Activated naive CD4-positive, alpha-beta T cell treated with Interleukin-2 at 50 U/mL for 16 hours (primary cell): ENCODE data around the gene DDIT3.
"Not testable (repeated sequence)": the region's sequence is repeated elsewhere in the genome, so short reads cannot be mapped to it uniquely, and the experiment has no call there.

Source experiments
- DNase-seq: peaks from one replicate; pipeline ENCODE4 v3.0.0-alpha.2; 2020

The DDIT3 gene

DNA sequence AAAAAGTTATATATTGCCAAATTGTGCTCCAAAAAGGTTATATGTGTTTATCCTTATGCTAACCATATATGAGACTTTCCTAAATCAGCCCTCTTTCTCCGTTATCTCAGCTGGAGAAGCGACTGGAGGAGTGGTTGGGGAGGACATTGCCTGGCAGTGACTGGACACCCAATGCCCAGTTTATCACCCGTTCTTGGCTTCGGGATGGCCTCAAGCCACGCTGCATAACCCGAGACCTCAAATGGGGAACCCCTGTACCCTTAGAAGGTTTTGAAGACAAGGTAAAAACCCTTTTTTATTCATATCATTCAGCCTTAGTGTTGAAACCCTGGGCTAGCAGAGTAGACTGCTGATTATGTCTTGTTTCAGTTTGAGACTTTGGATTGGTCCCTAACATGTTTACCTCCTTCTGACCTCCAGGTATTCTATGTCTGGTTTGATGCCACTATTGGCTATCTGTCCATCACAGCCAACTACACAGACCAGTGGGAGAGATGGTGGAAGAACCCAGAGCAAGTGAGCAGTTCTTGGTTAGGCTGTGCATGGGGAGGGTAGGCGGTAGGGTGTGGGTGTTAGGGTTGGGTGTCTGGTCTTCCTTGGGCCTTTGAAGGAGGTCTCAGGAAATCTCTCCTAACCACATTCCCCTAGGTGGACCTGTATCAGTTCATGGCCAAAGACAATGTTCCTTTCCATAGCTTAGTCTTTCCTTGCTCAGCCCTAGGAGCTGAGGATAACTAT is 8.6 kb downstream of the DDIT3 start:
- DNase-seq: no peak

DNA sequence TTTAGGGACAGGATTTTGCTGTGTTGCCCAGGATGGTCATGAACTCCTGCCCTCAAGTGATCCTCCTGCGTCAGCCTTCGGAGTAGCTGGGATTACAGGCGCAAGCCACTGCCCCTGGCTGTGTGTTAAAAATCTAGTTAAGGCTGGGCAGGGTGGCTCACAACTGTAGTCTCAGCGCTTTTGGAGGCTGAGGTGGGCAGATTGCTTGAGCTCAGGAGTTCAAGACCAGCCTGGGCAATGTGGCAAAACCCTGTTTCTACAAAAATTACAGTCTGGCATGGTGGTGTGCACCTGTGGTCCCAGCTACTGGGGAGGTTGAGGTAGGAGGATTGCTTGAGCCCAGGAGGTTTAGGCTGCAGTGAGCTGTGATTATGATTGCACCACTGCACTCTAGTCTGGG is 9.2 kb downstream of the DDIT3 start:
- no peak for DNase-seq

DNA sequence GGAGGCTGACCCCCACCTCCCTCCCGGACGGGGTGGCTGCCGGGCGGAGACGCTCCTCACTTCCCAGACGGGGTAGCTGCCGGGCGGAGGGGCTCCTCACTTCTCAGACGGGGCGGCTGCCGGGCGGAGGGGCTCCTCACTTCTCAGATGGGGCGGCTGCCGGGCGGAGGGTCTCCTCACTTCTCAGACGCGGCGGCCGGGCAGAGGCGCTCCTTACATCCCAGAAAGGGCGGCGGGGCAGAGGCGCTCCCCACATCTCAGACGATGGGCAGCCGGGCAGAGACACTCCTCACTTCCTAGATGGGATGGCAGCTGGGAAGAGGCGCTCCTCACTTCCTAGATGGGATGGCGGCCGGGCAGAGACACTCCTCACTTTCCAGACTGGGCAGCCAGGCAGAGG is 12.5 kb downstream of the DDIT3 start:
- DNase-seq: not testable (repeated sequence)

DNA sequence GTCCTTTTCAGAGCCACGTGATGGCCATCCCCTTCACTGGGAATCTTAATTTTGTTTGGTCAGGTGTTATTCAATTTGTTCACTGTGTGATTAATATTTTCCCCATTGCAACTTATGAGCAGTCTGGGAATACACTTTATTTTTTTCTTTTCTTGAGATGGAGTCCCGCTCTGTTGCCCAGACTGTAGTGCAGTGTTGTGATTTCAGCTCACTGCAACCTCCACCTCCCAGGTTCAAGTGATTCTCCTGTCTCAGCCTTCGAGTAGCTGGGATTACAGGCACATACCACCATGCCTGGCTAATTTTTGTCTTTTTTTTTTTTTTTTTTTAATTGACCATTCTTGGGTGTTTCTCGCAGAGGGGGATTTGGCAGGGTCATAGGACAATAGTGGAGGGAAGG is 13.8 kb downstream of the DDIT3 start:
- DNase-seq: not testable (repeated sequence)

DNA sequence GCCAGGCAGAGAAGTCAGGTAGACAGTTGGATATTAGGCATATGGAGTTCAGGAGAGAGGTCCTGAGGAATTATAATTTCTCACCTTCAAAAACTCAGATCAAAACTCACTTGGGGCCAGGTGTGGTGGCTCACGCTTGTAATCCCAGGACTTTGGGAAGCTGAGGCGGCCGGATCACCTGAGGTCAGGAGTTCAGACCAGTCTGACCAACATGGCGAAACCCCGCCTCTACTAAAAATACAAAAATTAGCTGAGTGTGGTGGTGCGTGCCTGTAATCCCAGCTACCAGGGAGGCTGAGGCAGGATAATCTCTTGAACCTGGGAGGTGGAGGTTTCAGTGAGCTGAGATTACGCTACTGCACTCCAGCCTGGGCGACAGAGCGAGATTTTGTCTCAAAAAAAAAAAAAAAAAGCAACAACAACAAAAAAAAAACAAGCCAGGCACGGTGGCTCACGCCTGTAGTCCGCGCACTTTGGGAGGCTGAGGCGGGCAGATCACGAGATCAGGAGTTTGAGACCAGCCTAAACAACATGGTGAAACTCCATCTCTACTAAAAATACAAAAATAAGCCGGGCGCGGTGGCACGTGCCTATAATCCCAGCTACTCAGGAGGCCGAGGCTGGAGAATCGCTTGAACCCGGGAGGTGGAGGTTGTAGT is 17.9 kb downstream of the DDIT3 start:
- not testable (repeated sequence) for DNase-seq

DNA sequence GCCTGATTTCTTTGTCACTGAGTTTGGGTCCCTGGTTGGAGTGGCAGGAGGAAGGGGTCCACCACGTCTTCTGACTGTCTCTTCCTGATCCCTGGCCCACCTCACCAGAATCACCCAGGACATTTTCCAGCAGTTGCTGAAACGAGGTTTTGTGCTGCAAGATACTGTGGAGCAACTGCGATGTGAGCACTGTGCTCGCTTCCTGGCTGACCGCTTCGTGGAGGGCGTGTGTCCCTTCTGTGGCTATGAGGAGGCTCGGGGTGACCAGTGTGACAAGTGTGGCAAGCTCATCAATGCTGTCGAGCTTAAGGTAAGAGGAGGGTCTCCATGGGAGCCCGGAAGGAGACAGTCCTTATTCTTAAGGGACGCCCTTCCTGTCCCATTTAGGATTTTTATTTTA is 20.1 kb downstream of the DDIT3 start:
- DNase-seq: no peak

DNA sequence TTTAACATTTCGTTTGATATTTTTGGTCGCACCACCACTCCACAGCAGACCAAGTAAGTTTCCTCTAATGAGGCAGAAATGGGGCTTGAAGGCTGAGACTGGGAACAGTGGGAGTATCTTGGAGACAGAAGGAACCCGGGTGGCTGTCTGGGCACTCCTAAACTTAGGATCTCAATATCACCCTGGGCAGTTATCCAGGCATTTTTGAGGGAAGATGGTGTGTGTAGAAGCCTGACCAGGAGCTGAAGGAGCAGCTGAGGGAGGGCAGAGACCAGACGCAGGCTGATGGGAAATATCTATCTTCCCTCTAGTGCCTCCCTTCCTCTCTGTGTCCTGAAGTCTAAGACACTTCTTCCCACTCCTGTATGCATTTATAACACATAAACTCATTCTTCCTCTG is 21.7 kb downstream of the DDIT3 start:
- DNase-seq: no peak

DNA sequence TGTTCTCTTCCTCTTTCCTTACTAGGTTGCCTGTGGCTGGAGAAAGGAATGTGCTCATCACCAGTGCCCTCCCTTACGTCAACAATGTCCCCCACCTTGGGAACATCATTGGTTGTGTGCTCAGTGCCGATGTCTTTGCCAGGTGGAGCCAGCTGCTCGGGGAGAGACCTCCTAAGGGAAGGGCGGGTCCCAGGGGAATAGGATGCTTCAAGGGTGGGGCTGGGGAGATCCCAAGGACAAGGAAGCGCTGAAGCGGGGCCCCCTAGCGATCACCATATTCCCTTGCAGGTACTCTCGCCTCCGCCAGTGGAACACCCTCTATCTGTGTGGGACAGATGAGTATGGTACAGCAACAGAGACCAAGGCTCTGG is 22.2 kb downstream of the DDIT3 start:
- no peak for DNase-seq

DNA sequence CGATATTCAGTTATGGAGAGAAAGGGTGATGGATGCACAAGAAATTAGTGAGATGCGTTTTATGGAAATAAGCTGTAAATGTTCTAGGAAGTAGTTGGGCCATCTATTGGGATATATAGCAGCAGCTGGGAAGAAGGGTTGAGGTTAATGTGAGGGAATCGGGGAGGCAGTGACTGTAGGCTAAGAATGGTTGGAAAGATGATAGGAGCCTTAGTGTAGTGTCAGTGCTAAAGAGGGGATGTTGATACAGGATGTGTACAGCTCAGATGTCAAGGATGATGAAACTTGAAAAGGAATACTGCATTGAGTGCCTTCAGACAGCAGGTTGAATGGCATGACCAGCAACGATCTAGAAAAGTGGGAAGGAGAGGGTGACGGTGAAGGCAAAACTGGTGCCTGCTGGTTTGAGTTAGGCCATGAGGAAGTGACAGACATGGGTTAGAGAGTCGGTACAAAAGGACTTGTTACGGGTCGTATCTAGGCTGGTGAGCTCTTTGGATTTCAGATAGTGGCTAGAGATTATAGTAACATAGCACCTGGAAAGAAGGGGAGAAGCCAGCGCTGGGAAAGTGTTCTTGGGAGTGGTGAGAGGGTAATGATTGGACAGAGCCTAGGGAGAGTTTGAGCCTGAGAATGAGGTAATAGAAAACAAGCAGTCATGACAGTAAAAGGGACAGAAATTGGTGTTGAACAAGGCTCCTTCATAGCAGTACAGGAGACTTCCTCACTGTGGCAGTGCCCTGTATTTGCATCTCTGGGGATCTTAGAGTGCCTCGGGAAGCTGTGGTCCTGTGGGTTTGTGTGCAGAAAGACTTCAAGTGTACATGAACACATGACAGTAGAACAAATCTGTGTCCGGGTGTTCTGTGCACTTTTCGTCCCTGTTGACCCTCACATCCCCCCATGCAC is 22.8 kb downstream of the DDIT3 start:
- DNase-seq: no peak

DNA sequence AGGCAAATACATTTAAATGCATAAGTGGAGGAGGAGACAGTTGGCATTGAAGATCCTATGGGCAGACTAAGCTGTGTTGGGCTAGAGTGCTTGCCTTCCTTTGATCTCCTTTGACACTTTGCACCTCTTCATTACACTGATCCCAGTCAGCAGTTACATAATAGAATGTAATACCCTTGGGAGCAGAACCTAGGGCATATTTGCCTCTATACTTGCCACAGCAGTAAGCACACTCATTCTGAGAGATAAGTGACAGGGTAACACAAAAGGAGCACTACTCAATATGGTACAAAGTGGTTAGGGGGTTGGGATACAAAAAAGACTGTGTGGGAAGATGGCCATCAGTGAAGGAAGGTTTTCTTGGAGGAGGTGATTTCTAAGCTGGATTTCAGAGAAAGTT is 23.5 kb downstream of the DDIT3 start:
- DNase-seq: no peak

DNA sequence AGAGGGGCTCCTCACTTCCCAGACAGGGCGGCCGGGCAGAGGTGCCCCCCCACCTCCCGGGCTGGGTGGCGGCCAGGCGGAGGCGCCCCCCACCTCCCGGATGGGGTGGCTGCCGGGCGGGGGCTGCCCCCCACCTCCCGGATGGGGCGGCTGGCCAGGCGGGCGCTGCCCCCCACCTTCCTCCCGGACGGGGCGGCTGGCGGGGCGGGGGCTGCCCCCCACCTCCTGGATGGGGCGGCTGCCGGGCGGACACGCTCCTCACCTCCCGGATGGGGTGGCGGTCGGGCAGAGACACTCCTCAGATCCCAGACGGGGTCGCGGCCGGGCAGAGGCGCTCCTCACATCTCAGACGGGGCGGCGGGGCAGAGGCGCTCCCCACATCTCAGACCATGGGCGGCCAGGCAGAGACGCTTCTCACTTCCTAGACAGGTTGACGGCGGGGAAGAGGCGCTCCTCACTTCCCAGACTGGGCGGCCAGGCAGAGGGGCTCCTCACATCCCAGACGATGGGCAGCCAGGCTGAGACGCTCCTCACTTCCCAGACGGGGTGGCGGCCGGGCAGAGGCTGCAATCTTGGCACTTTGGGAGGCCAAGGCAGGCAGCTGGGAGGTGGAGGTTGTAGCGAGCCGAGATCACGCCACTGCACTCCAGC is 25.1 kb downstream of the DDIT3 start:
- not testable (repeated sequence) for DNase-seq

DNA sequence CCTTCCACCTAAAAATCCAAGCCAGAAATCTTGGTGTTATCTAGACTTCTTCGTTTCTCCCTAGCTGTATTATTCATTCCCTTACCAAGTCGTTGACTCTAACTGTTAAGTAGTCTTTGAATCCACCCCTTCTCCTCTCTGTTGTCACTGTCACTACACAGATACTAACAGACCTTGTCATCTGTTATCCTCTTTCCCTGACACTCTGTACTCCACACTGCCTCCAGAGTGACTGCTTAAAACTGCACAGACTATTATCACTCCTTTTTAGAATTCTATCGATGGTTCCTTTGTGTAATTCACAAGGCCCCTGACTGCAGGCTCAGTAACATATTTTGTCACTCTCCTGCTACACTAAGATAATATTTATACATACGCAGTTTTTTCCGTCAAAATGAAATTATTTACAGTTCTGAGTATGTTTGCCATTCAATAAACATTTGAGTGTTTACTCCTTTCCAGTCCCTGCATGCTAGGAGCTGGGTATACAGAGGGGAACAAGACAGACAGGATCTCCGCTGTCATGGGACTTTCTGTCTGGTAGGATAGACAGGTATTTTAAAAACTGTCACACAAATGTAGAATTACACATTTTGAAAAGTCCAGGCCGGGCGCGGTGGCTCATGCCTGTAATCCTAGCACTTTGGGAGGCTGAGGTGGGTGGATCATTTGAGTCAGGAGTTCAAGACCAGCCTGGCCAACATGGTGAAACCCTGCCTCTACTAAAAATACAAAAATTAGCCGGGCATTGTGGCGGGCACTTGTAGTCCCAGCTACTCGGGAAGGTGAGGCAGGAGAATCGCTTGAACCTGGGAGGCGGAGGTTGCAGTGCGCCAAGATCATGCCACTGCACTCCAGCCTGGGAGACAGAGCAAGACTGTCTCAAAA is 28.7 kb downstream of the DDIT3 start:
- no peak for DNase-seq

DNA sequence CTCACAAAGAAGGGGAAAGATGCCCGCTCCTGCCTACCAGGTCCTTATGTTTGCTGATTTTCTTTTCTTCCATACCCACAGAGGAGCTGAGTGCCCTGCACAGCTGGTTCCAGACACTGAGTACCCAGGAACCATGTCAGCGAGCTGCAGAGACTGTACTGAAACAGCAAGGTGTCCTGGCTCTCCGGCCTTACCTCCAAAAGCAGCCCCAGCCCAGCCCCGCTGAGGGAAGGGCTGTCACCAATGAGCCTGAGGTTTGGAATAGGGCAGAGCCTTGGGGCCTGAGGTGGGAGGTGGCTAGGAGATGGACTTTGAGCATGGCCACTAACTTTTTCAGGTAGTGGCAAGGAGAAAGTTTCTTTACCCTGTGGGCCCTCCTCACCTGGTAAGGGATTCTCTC is 30.2 kb downstream of the DDIT3 start:
- no peak for DNase-seq

DNA sequence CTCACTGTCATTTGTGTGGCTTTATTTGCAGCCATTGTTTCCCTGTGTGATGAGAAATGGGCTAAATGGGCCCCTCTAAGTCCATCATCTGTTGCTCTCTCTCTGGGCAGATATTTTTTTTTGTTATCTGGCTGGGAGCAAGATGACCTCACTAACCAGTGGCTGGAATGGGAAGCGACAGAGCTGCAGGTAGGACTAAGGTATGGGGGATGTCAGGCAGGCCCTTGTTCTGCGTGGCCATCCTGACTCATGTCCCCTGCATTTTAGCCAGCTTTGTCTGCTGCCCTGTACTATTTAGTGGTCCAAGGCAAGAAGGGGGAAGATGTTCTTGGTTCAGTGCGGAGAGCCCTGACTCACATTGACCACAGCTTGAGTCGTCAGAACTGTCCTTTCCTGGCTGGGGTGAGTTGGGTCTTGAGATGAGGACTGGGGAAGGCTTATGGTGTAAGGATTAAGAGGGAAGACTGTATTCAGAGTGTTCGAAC is 31.1 kb downstream of the DDIT3 start:
- no peak for DNase-seq

DNA sequence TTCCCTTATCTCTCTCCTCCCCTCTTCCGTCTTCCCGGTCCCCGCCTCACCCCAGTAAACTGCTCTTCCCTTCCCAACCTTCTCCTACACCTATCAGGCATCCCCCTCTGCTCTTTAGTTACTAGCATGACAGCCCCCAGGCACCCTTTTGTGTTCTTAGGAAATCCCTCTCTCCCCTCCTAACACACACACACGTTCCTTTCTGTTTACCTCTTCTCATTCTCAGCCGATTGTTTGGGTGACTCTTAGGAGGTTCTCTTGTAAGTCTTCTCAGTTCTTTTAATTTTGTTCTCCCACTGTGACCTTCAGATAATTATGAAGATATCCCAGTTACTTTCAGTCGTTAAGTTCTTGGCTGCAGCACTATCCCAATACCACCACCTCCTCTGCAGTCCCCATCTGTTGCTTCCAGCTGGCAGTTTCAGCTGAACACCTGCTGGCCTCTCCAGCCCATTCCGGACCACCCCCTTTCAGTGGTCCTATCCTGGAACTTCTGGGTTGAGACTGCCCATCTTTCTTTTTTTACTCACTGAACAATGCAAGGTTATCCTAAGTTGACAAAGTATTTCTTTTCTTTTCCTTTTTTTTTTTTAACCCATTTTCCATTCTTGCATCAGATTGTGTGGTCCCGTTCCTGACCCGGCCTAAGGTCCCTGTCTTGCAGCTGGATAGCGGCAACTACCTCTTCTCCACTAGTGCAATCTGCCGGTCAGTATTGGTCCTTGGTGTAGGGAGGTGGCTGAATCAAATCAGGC is 31.7 kb downstream of the DDIT3 start:
- DNase-seq: no peak

DNA sequence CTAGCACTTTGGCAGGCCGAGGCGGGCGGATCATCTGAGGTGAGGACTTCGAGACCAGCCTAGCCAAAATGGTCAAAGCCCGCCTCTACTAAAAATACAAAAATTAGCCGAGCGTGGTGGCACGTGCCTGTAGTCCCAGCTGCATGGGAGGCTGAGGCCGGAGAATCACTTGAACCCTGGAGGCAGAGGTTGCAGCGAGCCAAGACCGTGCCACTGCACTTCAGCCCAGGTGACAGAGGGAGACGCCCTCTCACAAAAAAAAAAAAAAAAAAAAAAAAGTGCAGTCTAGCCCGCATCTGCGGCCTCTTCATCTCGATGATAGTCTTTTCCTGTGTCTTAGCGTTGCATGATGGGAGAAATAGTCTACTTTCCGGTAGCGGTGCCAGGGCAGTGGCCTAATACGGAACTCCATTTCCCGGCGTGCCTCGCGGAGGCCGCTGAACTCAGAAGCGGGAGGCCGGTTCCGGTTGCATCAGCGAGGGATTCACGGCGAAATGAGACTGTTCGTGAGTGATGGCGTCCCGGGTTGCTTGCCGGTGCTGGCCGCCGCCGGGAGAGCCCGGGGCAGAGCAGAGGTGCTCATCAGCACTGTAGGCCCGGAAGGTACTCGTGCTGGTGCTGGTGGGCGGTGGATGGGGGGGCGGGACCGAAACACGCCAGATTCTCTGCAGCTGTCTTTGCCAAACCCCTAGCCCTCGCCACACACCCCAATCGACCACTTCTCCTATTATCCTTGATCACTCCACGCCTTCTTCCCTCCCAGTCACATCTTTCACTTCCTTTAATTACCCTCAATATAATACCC is 32.5 kb downstream of the DDIT3 start, which contains the start of gene MARS1:
TSS of gene MARS1 (plus strand) at position 472 of the 805 bp plus-strand sequence. CDS start at position 495, 23 bp downstream.
- peak; percentile 94 for DNase-seq

DNA sequence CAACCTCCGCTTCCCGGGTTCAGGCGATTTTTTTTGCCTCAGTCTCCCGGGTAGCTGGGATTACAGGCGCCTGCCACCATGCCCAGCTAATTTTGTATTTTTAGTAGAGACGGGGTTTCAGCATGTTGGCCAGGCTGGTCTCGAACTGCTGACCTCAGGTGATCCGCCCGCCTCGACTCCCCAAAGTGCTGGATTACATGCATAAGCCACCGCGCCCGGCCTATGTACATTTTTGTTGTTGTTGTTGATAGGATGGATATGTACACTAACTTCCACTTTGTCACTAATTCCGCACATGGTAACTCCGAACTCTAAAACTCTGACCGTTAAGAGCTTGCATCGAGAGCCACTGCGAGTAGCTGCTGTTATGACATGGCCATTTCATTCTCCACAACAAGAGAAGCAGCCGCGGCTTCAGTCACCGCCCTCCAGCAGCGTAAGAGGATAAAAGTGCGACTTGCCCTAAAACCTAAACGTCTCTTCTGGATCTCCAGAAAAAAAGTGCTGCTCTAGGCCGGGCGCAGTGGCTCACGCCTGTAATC is 33.2 kb downstream of the DDIT3 start:
- no peak for DNase-seq

DNA sequence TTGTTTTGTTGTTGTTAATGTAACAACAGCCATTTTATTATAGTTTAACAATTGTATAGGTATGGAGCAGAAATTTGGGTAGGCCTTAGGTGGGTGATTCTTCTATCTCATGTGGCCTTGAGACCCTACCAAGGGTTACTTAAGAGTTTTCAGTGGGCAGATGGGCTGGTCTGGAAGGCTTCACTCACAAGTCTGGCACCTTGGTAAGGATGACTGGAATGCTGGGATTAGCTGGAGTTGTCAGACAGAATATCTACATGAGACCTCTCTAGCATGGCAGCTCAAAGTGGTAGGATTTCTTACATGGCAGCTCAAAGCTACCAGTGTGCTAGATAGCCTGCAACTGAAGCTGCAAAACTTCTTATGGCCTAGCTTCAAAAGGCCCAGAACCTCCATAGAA is 34.6 kb downstream of the DDIT3 start:
- DNase-seq: no peak

DNA sequence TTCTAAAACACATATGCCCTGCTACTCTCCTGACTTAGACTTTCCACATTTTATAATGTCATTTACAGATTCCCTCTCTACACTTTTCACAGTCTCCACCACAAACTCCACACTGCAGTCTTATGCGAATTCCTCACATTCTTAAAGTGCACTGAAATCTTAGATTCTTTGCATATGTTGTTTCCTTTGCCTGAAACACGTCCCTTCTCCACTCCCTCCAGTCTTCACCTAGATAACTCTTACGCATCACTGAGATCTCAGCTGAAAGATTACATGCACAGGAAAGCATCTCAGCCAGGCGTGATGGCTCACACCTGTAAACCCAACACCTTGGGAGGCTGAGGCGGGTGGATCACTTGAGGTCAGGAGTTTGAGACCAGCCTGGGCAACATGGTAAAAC is 36.8 kb downstream of the DDIT3 start:
- no peak for DNase-seq

DNA sequence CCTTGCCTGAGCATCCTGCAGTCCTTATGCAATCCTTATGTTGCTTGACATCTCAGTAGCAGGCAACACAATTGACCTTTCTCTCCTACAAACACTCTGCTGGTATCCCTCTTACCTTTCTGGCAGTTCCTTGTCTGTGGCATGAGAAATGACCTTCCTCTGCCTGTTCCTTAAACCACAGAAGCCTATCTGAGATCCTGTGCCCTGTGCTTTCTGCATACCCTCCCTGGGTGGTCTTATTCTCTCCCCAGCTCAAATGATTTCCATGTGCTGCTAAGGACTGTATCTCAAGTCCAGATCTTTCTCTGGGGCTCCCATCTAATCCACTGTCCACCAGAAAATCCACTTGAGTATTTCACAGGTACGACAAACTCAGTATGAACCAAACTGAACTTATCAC is 38.6 kb downstream of the DDIT3 start:
- DNase-seq: no peak
